Transverse colon (tissue), 4 donors: ENCODE results near the gene KLHL12. TPM values are rescaled to one million over a fixed set of nuclear protein-coding genes. Genes with fewer than 3 reads are reported as not detected.

Experiments
- DNase-seq: peaks from one replicate; pipeline ENCODE4 v3.0.0-alpha.2; 2019
- H3K27ac ChIP-seq, 4 donors: fragments of 200-600 bp; sonication (generic); 2 replicates each; pipeline ENCODE4 v1.5.1; 2016 to 2018; ENCODE audit warnings: inconsistent platforms in 4 of 4
- H3K27me3 ChIP-seq: fragments of 200-600 bp; sonication (generic); 2 replicates; pipeline ENCODE4 v1.5.1; 2017; ENCODE audit warnings: inconsistent platforms
- H3K36me3 ChIP-seq, 4 donors: fragments of 200-600 bp; sonication (generic); 2 replicates each; pipeline ENCODE4 v1.5.1; 2017 to 2019; ENCODE audit warnings: inconsistent platforms in 4 of 4
- H3K4me1 ChIP-seq, 4 donors: fragments of 200-600 bp; sonication (generic); 2 replicates each; pipeline ENCODE4 v1.5.1; 2017 to 2020; ENCODE audit warnings: inconsistent platforms in 4 of 4
- H3K4me3 ChIP-seq, 4 donors: fragments of 200-600 bp; sonication (generic); 1 replicate in 1 of 4; 2 replicates in 3 of 4; pipeline versions ENCODE4 v1.5.1 to v1.6.1; 2017 to 2019; ENCODE audit warnings: inconsistent platforms in 4 of 4
- H3K9me3 ChIP-seq, 2 donors: fragments of 200-600 bp; sonication (generic); 2 replicates each; pipeline ENCODE4 v1.5.1; 2017 to 2019; ENCODE audit warnings: inconsistent platforms in 2 of 2
- EP300 ChIP-seq: sonication (generic); formaldehyde crosslinking; IDR thresholded peaks from one replicate; pipeline ENCODE4 v1.6.1; 2017; ENCODE audit warnings: antibody characterized with exemption, low read depth
- POLR2A ChIP-seq: fragments of 450-650 bp; IDR thresholded peaks from one replicate; pipeline ENCODE4 v1.6.1; 2016; ENCODE audit warnings: antibody characterized with exemption, mild to moderate bottlenecking, moderate library complexity
- POLR2AphosphoS5 ChIP-seq, 3 donors: sonication (generic); formaldehyde crosslinking; IDR thresholded peaks; one replicate each; pipeline ENCODE4 v1.6.1; 2016; ENCODE audit warnings: antibody characterized with exemption in 3 of 3
- WGBS, 2 donors: methylation state at CpG; one replicate each; pipeline ENCODE4 v1.1.5; 2018; ENCODE audit warnings: low coverage in 1 of 2; 5-methylcytosine and 5-hydroxymethylcytosine counted together
- in situ Hi-C, 4 donors: fragments of 200-750 bp; cut with MboI; loops; one replicate each; pipeline versions ENCODE4 v1.15.0 to v1.15.1; 2017; ENCODE audit warnings: low sequenced_read_pairs in 3 of 4, low pct_ligation_motif_present in 1 of 4, low pct_unique_long_range_greater_than_20kb in 1 of 4
- intact Hi-C: fragments of 100-400 bp; cut with DNase I; formaldehyde crosslinking; loops from one replicate; pipeline ENCODE4 v1.15.1; 2023; ENCODE audit warnings: low total_unique reads
- total RNA-seq, 4 donors: library from RNA; depleted of rRNA; stranded (reverse); fragments of >200 nt; gene quantifications; one replicate each; pipeline ENCODE4 v1.1.0, GENCODE V29; 2016
- TF ChIP-seq, protein P1 (sequence below), 5 experiments: fragments of 200-600 bp in 3 of 5; fragments of 450-650 bp in 2 of 5; sonication (generic) in 3 of 5; IDR thresholded peaks; 1 replicate in 2 of 5; 2 replicates in 3 of 5; pipeline ENCODE4 v1.5.1; 2016 to 2017; ENCODE audit warnings: antibody characterized with exemption in 5 of 5, inconsistent platforms in 3 of 5, mild to moderate bottlenecking in 2 of 5, moderate library complexity in 1 of 5

Gene KLHL12
- total RNA-seq, 4 donors from 2014 or later, result 10.5 to 26.6 (median 19.4) TPM

DNA sequence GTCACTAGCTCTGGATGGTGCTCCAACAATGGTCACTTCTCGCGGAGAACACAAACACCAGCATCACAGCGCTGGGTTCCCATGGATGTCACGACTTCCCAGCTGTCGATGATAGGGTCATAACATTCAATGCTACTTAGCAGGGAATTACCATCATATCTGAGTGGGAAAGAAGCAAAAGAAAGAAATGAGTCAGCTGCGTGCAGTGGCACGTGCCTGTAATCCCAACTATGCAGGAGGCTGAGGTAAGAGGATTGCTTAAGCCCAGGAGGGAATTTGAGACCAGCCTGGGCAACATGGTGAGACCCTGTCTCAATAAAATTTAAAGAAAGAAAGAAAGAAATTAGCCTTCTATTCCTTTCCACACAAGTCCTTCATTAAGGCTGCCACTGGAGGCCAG lies 34.5 kb downstream of the KLHL12 start:
- Histone ChIP-seq H3K4me3 (no peak overlapping the region), H3K36me3 (peaks cover 0 to 41% (median 15%) of the 10 kb centered on the region in 4 donors), H3K27me3 (no peaks in the 10 kb centered on the region), H3K4me1 (peaks cover 5 to 14% (median 9%) of the 10 kb centered on the region in 4 donors), H3K9me3 (no peaks in the 10 kb centered on the region), H3K27ac (no peak overlapping the region)
- no peak for DNase-seq
- 92 to 100% methylated on average over 2 to 7 of the region's 7 CpGs for WGBS, 2 donors
- TF ChIP-seq, protein P1, sequence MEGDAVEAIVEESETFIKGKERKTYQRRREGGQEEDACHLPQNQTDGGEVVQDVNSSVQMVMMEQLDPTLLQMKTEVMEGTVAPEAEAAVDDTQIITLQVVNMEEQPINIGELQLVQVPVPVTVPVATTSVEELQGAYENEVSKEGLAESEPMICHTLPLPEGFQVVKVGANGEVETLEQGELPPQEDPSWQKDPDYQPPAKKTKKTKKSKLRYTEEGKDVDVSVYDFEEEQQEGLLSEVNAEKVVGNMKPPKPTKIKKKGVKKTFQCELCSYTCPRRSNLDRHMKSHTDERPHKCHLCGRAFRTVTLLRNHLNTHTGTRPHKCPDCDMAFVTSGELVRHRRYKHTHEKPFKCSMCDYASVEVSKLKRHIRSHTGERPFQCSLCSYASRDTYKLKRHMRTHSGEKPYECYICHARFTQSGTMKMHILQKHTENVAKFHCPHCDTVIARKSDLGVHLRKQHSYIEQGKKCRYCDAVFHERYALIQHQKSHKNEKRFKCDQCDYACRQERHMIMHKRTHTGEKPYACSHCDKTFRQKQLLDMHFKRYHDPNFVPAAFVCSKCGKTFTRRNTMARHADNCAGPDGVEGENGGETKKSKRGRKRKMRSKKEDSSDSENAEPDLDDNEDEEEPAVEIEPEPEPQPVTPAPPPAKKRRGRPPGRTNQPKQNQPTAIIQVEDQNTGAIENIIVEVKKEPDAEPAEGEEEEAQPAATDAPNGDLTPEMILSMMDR (IDR thresholded peaks at IDR 0.05), result no peak
- TF ChIP-seq POLR2A, result no peak
- TF ChIP-seq POLR2AphosphoS5 (IDR thresholded peaks at IDR 0.05), result no peak
- no peak for TF ChIP-seq EP300
- in situ Hi-C loops (no loop called here), intact Hi-C loops (no loop called here)

DNA sequence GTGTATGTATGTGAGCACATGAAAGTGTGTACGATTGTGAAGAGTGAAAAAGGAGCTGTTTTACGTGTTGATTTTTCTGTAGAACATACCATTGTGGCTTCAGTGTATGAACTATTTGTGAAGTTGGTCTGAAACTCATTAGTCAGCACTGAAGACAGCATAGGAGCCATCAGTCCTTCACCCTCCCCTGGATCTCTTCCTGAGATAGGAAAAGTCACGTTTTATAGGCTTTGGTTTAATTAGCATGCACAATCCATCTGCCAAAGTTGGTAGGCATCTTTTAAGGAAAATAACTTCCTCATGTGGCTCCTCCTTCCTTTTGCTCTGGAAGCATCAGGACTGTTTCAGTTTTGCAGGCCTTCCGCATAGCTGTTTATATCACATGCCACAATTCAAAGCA lies 36.6 kb downstream of the KLHL12 start:
- H3K27me3 ChIP-seq, result no peaks in the 10 kb centered on the region
- H3K4me3 ChIP-seq, result no peak overlapping the region
- no peak for TF ChIP-seq POLR2A
- no peak for TF ChIP-seq EP300
- TF ChIP-seq, protein P1 (IDR thresholded peaks at IDR 0.05), result no peak
- no peak for TF ChIP-seq POLR2AphosphoS5 (IDR thresholded peaks at IDR 0.05)
- H3K4me1 ChIP-seq, result peaks cover 7 to 19% (median 13%) of the 10 kb centered on the region in 4 donors
- WGBS, 2 donors, result 75 to 83% methylated on average over 4 of the region's 4 CpGs
- in situ Hi-C loops (no loop called here), intact Hi-C loops (no loop called here)
- H3K36me3 ChIP-seq, result peaks cover 0 to 35% (median 8%) of the 10 kb centered on the region in 4 donors
- DNase-seq, result no peak
- no peaks in the 10 kb centered on the region for H3K9me3 ChIP-seq
- H3K27ac ChIP-seq, result no peak overlapping the region

DNA sequence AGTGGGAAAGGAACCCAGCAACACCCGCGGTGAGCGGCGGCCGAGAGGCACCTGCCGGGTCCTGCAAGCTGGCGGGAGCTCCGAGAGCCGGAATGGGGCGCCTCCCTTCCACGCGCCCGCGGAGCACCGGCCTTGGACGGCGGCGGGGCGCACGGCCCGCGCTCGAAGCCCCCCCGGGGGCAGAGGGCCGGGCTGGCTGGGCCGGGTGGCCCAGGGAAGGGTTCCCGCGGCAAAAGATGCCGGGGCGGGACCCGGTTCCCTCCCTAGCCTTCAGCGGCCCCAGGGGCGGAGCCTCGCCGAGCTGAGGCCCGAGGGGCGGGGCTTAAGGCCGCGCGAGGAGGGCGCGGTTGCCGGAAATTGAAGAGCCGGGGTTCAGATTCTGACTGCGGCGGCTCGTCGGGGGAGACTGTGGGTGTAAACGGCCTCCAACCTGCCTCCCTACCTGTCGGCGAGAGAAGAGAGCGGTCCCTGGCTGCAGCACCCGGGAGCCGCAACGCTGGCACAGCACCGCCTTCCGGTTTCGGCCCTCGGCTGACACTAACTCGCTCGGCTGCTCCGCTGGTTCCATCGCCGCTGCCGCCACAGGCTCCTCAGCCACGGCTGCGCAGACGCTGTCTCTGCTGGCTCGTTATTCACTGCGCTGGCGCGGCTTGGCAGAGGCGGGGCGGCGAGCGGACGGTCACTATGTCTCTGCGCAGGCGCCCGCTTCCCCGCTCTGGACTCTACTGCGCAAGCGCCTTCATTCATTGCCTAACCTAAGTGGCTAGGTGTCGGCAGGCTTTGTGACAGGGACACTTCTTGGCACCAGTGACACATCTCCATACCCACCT lies 38.3 kb downstream of the KLHL12 start, which contains the start of gene RABIF:
RABIF (minus strand) TSS at position 619 of the 830 bp plus-strand sequence; CDS start at position 568, 51 bp downstream.
- Histone ChIP-seq H3K36me3 (peaks cover 0 to 21% (median 7%) of the 10 kb centered on the region in 4 donors), H3K4me3 (peak within 1 kb of the TSS; percentile 65 to 90 (median 82)), H3K4me1 (peaks cover 7 to 19% (median 13%) of the 10 kb centered on the region in 4 donors), H3K27me3 (no peaks in the 10 kb centered on the region), H3K9me3 (no peaks in the 10 kb centered on the region), H3K27ac (peak within 1 kb of the TSS; percentile 95 to 99 (median 97))
- in situ Hi-C loops, result no loop called here
- DNase-seq, result peak; percentile 98
- WGBS, 2 donors, result 0% methylated on average over 36 of the region's 84 CpGs; no CpG with 5 or more reads in 1 of the 2 donors
- TF ChIP-seq, protein P1 (IDR thresholded peaks at IDR 0.05), result peak in 1 of 5 experiments; percentile 24
- TF ChIP-seq POLR2AphosphoS5 (IDR thresholded peaks at IDR 0.05) (peak; percentile 82 to 98 (median 97)), EP300 (no peak), POLR2A (peak; percentile 97)
- intact Hi-C loops, result no loop called here

DNA sequence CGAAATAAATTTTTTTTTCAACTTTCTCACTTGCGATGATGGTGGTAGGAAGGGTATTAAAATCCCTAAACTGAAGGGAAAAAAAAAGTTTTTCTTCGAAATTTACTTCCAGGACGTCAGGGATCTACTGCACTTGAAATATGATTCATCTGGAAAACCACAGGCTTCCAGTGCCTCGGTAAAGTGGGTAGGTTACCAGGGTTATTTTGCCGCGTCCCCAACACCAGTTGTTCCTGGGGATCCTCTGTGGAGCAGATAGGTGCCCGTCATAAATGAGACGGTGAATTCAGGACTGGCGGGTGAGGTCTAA lies 38.9 kb downstream of the KLHL12 start:
- Histone ChIP-seq H3K27me3 (no peaks in the 10 kb centered on the region), H3K4me3 (peak overlapping the region; percentile 65 to 90 (median 82)), H3K27ac (peak overlapping the region; percentile 95 to 99 (median 97)), H3K4me1 (peaks cover 7 to 19% (median 13%) of the 10 kb centered on the region in 4 donors), H3K36me3 (peaks cover 0 to 17% (median 4%) of the 10 kb centered on the region in 4 donors), H3K9me3 (no peaks in the 10 kb centered on the region)
- in situ Hi-C loops, result no loop called here
- 0 to 2% methylated on average over 7 to 10 of the region's 10 CpGs for WGBS, 2 donors
- DNase-seq, result no peak
- TF ChIP-seq EP300, result no peak
- TF ChIP-seq POLR2A, result no peak
- no peak for TF ChIP-seq POLR2AphosphoS5 (IDR thresholded peaks at IDR 0.05)
- intact Hi-C loops, result no loop called here
